HUES48 (cell line): ENCODE measurements around the gene TMEM184B.

Experiments
- H3K27ac ChIP-seq: one replicate; pipeline ENCODE4 v1.7.0; 2013; ENCODE audit warnings: low read depth, low read length, inconsistent platforms
- H3K27me3 ChIP-seq: 2 replicates; pipeline ENCODE4 v1.6.1; 2013; ENCODE audit warnings: mild to moderate bottlenecking, low read length; ENCODE audit not compliant: control insufficient read depth, insufficient read depth
- H3K36me3 ChIP-seq: 2 replicates; pipeline ENCODE4 v1.6.1; 2013; ENCODE audit warnings: low read length; ENCODE audit not compliant: control insufficient read depth, insufficient read depth
- H3K4me1 ChIP-seq: 2 replicates; pipeline ENCODE4 v1.6.1; 2013; ENCODE audit warnings: mild to moderate bottlenecking, low read length; ENCODE audit not compliant: control insufficient read depth, insufficient read depth
- H3K4me3 ChIP-seq: 2 replicates; pipeline ENCODE4 v1.5.1; 2013; ENCODE audit warnings: mild to moderate bottlenecking, low read depth, low read length
- H3K9ac ChIP-seq: 2 replicates; pipeline ENCODE4 v1.6.1; 2013; ENCODE audit warnings: mild to moderate bottlenecking, low read depth, low read length, moderate library complexity
- H3K9me3 ChIP-seq: 2 replicates; pipeline ENCODE4 v1.6.1; 2013; ENCODE audit warnings: low read length; ENCODE audit not compliant: control insufficient read depth, insufficient read depth

Gene TMEM184B

DNA sequence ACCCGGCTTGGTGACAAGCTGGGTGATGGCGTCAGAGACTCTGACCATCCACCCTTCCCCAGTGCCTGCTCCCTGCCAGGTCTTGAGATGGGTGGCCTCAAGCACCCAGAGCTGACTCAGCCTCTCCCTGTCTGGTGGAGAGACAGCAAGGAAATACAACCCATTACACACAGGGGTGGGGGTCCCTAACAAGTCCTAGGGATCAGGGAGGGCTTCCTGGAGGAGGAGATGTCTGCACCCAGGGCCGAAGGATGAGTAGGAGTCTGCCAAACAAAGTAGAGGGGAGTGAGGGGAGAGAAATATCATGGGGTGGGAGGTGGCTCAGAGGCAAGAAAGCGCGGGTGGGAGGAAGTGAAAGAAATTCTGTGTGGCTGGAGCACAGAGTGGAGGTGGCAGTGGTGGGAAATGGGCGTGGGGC is 64.2 kb downstream of the TMEM184B start:
- H3K27ac ChIP-seq, result no peak overlapping the region
- no peaks in the 10 kb centered on the region for H3K36me3 ChIP-seq
- no peak overlapping the region for H3K9ac ChIP-seq
- no peaks in the 10 kb centered on the region; the same call in 1 of the 2 replicates for H3K4me1 ChIP-seq
- no peaks in the 10 kb centered on the region for H3K9me3 ChIP-seq
- no peak overlapping the region for H3K4me3 ChIP-seq
- peaks cover 15% of the 10 kb centered on the region for H3K27me3 ChIP-seq

DNA sequence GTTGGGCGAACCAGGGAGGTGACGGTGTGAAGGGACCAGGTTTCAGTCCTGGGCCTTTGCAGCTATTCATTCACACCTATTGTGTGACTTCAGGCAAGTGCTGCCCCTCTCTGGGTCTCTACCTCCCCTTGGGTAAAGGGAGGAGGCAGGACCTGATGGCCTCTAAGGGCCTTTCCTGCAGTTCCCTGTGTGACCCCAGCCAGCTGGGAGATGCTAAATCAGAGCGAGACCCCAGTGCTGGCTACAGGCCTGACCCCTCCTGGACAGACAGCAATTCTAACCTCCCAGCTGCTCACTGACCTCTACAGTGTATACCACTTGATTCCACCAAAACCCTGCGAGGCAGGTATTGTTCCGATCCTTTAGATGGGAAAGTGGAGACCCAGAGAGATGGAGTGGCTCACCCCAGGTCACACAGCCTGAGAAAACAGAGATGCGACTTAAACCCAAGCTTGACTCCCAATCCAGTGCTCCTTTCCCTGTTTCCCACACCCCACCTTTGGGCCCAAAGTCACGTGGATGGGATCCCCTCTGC is 64.8 kb downstream of the TMEM184B start:
- H3K27ac ChIP-seq, result no peak overlapping the region
- H3K36me3 ChIP-seq, result no peaks in the 10 kb centered on the region
- H3K9ac ChIP-seq, result no peak overlapping the region
- peaks cover 14% of the 10 kb centered on the region for H3K27me3 ChIP-seq
- no peaks in the 10 kb centered on the region for H3K9me3 ChIP-seq
- no peaks in the 10 kb centered on the region; the same call in 1 of the 2 replicates for H3K4me1 ChIP-seq
- no peak overlapping the region for H3K4me3 ChIP-seq

DNA sequence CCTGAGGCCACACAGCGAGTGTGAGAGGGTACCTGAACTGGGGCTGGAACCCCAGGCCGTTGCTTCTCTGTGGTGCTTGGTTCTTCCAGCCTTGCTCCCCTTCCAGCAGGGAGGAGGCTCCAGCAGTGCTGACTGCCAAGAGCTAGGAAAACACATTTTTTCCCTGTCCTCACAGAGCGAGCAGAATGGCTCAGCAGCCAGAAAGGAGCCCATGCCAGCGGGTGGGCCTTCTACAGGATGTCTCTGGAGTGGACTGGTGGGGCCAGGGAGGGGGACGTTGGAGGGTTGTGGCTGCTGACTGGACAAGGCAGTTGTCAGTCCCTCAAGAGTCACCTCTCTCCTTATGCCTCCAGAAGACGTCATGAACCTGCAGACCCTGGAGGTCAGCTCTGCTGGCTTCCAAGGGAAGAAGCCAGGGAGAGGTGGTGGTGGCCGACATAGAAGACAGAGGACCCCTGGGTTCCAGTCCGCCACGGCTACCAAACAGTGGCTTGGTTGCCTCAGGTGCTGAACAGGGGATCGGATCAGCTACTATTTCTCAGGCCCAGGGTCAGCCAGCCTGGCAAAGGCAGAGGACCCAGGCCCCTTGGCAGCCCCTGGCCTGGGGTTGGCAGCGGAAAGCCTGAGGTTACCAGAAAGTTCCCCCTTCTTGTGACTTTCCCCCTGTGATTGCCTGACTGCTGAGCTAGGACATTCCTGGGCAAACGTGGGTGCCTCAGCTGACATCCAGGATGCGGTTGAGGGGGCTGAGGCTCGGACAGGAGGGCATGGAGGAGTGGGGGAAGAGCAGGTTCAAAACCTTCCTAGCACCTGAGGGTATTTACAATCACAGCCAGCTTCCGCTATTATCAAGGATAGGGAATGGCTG is 67.3 kb downstream of the TMEM184B start:
- Histone ChIP-seq H3K4me1 (peaks cover 4% of the 10 kb centered on the region; the same call in 1 of the 2 replicates), H3K9me3 (no peaks in the 10 kb centered on the region), H3K27ac (no peak overlapping the region), H3K9ac (no peak overlapping the region), H3K36me3 (no peaks in the 10 kb centered on the region), H3K4me3 (no peak overlapping the region), H3K27me3 (peaks cover 28% of the 10 kb centered on the region)

DNA sequence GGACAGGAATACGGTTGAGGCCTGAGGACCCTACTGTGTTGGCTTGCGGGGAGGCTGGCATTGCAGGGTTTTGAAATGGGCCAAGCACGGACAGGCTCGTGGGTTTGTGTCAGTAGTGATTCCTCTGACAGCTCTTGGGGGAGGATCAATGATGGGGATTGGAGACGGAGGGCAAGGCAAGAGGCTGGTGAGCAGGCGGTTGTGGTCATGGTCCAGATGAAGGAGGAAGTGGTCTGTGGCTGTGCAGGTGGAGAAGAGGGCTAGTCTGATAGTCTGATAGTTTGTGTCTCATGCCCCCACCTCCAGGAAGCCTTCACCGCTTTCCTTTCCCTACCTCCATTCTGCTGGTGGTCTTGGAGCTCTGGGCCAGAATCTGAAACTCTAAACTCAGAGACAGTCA is 68.0 kb downstream of the TMEM184B start:
- no peak overlapping the region for H3K4me3 ChIP-seq
- no peaks in the 10 kb centered on the region for H3K36me3 ChIP-seq
- no peak overlapping the region for H3K27ac ChIP-seq
- peaks cover 28% of the 10 kb centered on the region for H3K27me3 ChIP-seq
- H3K4me1 ChIP-seq, result peaks cover 4% of the 10 kb centered on the region; the same call in 1 of the 2 replicates
- no peak overlapping the region for H3K9ac ChIP-seq
- no peaks in the 10 kb centered on the region for H3K9me3 ChIP-seq

DNA sequence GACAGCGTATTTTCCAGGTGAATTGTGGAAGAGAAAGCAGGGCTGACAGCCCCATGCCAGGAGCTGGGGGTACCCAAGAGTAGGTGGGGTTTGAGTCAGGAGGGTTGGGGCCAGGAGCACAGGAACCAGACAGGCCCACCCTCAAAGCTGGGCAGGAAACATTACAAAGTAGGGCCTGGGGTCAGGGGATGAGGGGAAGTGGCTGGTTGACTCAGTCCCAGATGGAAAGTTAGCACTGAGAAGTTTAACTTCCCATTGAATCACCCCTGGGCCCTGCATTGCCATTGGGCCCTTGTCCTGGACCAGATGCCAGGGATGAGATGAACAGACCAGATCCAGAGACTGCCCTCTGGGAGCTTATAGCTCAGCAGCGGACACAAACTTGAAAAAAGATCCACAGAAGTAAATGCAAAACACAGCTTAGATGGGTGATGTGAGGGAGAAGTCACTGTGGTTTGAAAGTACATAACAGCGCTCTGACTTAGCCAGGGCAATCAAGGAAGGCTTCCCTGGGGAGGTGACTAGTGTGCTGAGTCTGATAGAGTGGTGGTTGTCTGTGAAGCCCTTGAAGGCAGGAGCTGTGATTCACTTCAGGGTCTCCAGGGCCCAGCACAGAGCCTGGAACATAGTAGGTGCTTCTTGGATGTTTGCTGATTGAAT is 68.8 kb downstream of the TMEM184B start:
- Histone ChIP-seq H3K36me3 (no peaks in the 10 kb centered on the region), H3K27me3 (peaks cover 28% of the 10 kb centered on the region), H3K27ac (no peak overlapping the region), H3K9me3 (no peaks in the 10 kb centered on the region), H3K4me1 (peaks cover 4% of the 10 kb centered on the region; the same call in 1 of the 2 replicates), H3K4me3 (0 out of 2 replicates have a peak overlapping the region, but pooled peaks have one; percentile 4), H3K9ac (no peak overlapping the region)

DNA sequence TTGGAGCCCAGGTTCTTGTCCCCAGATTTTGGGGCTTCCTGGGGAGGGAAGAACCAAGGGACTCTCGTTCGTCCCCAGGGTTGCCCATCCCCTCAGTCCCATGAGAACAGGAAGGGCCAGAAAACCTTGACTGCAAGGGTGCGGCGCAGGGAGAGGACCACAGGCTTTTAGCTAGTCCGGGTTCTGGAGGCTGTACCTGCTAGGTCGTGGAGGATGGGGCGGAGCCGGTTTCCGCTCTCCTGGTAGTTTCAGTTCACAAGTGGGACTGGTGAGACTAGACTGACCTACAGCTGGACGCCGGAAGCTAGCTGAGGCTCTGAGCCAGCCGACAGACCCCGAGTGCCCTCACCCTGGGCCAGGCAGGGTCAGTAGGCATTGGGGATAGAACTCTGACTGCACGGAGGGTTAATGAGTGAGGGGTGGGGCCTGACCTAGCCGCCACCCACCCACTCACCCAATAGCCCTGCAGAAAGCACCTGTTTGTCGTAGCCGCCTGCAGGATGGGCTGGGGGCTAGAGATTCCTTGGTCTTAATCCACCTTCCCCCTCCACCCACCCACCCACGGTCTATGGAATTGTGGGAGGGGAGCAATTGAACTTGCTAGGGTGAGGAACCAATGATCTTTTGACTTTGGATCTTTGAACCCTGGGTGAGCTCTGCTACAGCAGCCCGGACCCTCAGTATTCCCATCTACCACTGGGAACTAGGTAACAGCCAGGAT is 69.6 kb downstream of the TMEM184B start:
- no peaks in the 10 kb centered on the region for H3K36me3 ChIP-seq
- no peak overlapping the region; the same call in 1 of the 2 replicates for H3K9ac ChIP-seq
- H3K27me3 ChIP-seq, result peaks cover 28% of the 10 kb centered on the region
- H3K27ac ChIP-seq, result peak overlapping the region; percentile 95
- peaks cover 4% of the 10 kb centered on the region; the same call in 1 of the 2 replicates for H3K4me1 ChIP-seq
- peak overlapping the region; percentile 83 for H3K4me3 ChIP-seq
- no peaks in the 10 kb centered on the region for H3K9me3 ChIP-seq

DNA sequence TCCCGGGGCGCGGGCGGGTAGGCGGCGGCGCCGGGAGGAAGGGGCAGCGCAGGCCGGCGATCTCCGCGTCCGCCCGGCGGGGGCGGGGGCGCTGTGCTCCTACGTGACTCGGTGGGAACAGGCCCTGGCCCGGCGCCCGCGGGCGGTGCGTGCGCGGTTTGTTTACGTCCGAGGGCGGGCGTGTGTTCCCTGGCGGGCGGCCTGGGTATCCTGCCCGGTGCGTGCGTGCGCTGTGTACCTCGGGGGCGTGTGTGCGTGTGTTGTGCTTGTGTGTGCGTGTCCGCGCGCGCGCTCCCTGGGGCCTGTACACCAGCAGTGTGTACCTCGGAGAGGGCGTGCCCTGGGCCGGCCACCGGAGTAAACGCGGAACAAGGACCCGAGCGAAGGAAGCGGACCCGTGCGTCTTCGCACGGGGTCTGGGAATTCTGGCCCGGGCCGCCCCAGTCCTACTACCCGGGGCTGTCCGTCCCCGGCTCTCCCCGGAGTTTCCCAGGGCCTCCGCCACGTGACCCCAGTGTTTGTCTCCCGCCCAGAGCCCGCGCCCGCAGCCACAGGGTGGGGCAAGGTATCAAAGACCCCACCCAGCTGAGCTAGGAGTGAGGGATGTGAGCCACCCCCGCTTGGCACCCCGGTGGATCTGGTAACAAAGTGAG is 70.2 kb downstream of the TMEM184B start:
- H3K4me3 ChIP-seq, result peak overlapping the region; percentile 83
- no peaks in the 10 kb centered on the region for H3K36me3 ChIP-seq
- H3K27ac ChIP-seq, result peak overlapping the region; percentile 95
- H3K9ac ChIP-seq, result peak overlapping the region; percentile 86
- peaks cover 28% of the 10 kb centered on the region for H3K27me3 ChIP-seq
- no peaks in the 10 kb centered on the region for H3K9me3 ChIP-seq
- peaks cover 4% of the 10 kb centered on the region; the same call in 1 of the 2 replicates for H3K4me1 ChIP-seq

DNA sequence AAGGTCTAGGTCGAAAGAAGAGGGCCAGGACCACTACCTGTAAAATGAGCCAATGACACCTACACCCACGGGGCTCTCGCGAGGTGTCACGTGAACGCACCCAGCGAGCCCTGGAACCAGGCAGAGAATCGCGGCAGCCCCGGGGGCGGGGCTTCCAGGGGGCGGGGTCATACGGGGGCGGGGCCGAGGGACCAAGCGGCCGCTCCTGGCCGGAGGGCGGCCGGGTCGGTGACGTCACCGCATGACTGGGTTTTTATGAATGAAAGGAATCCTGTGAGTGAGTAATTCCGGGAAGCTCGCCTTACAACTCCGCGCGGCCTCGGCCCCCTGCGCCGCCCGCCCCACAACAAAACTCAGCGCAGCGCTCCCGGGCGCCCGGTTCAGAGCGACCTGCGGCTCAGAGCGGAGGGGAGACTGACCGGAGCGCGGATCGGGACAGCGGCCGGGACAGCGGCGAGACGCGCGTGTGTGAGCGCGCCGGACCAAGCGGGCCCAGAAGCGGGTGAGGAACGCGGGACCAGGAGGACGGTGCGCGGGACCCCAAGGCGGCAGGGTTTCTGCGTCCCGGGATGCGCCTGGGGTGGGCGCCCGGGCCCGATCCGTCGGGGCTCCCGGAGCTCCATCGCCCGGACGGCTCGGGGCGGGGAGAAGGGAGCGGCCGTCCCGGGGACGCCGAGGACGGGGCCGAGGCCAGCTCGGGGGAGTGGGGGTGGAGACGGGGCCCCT is 70.9 kb downstream of the TMEM184B start, which contains the start of gene MAFF:
Gene MAFF (plus strand): TSS at position 284 of the 726 bp plus-strand sequence. CDS start 11,860 bp downstream, outside the sequence.
- no peaks in the 10 kb centered on the region for H3K9me3 ChIP-seq
- peaks cover 28% of the 10 kb centered on the region for H3K27me3 ChIP-seq
- H3K4me3 ChIP-seq, result peak within 1 kb of the TSS; percentile 83
- peak within 1 kb of the TSS; percentile 86 for H3K9ac ChIP-seq
- H3K4me1 ChIP-seq, result peaks cover 4% of the 10 kb centered on the region; the same call in 1 of the 2 replicates
- H3K36me3 ChIP-seq, result no peaks in the 10 kb centered on the region
- peak within 1 kb of the TSS; percentile 95 for H3K27ac ChIP-seq

DNA sequence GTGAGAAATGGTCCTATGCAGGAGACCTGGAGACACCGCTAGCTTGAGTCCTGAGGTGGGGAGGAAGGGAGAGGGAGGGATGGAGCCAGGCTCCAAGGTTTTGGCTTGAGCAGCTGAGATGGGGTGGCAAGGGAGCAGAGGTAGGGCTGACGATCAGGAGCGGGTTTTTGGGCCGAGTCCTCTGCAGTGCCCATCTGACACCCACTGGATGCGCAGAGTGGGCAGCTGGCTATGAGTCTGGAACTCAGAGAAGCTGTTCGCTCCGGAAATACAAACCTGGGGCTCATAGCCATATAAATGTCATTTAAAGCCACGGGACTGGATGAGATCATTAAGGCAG is 71.5 kb downstream of the TMEM184B start:
- H3K36me3 ChIP-seq, result no peaks in the 10 kb centered on the region
- peaks cover 4% of the 10 kb centered on the region; the same call in 1 of the 2 replicates for H3K4me1 ChIP-seq
- no peak overlapping the region; the same call in 1 of the 2 replicates for H3K9ac ChIP-seq
- peak overlapping the region; percentile 76 for H3K4me3 ChIP-seq
- H3K27ac ChIP-seq, result no peak overlapping the region
- H3K9me3 ChIP-seq, result no peaks in the 10 kb centered on the region
- peaks cover 28% of the 10 kb centered on the region for H3K27me3 ChIP-seq
